Right lobe of liver (tissue), 6 donors: ENCODE results near the gene COQ8B. TPM values are rescaled to one million over a fixed set of nuclear protein-coding genes. Genes with fewer than 3 reads are reported as not detected.

Experiments used
- ATAC-seq, 4 donors: fragments of 200-7000 bp; cut with Tn5 transposase; one replicate each; pipeline ENCODE4 v1.9.1; 2020; ENCODE audit warnings: mild to moderate bottlenecking in 4 of 4, moderate library complexity in 4 of 4
- DNase-seq, 3 donors: peaks; one replicate each; pipeline ENCODE4 v3.0.0-alpha.2; 2020
- H3K27ac ChIP-seq, 3 donors: fragments of 200-600 bp; one replicate each; pipeline ENCODE4 v1.8.0; 2022
- H3K27me3 ChIP-seq, 2 donors: fragments of 200-600 bp; one replicate each; pipeline ENCODE4 v1.8.0; 2022
- H3K36me3 ChIP-seq, 4 donors: fragments of 200-600 bp; sonication (generic) in 1 of 4; one replicate each; pipeline versions ENCODE4 v1.5.1 to v1.8.0; 2017 to 2022; ENCODE audit warnings: control low read depth in 1 of 4
- H3K4me1 ChIP-seq, 4 donors: fragments of 200-600 bp; sonication (generic) in 1 of 4; one replicate each; pipeline versions ENCODE4 v1.5.1 to v1.8.0; 2017 to 2022; ENCODE audit warnings: control low read depth in 1 of 4
- H3K4me3 ChIP-seq, 3 donors: fragments of 200-600 bp; one replicate each; pipeline ENCODE4 v1.8.0; 2022
- H3K9me3 ChIP-seq, 4 donors: fragments of 200-600 bp; sonication (generic) in 1 of 4; one replicate each; pipeline versions ENCODE4 v1.5.1 to v1.8.0; 2017 to 2022; ENCODE audit warnings: control low read depth in 1 of 4
- POLR2A ChIP-seq: fragments of 450-650 bp; IDR thresholded peaks from one replicate; pipeline ENCODE4 v1.6.1; 2017; ENCODE audit warnings: antibody characterized with exemption, mild to moderate bottlenecking
- WGBS: methylation state at CpG from one replicate; pipeline ENCODE4 v1.1.6; 2018; ENCODE audit warnings: low coverage, low lambda C conversion rate; ENCODE audit not compliant: insufficient coverage; ENCODE audit errors: missing lambda C conversion rate; 5-methylcytosine and 5-hydroxymethylcytosine counted together
- intact Hi-C, 2 donors: fragments of 100-400 bp; cut with DNase I; formaldehyde crosslinking; loops; one replicate each; pipeline versions ENCODE4 v1.11.2 to v1.14.1; 2022
- total RNA-seq, 6 experiments: library from RNA; depleted of rRNA in 2 of 6; stranded (reverse); fragments of >200 nt in 2 of 6; fragmentation: NEBNext Ultra II Directional in 3 of 6; extraction: Animal tissue kit (Norgen Biotek cat#: 25700) in 3 of 6; gene quantifications; one replicate each; pipeline versions ENCODE4 v1.1.0 to v1.2.4, GENCODE V29; 2016 to 2023
- TF ChIP-seq, protein P1 (sequence below), 4 donors: fragments of 200-600 bp in 3 of 4; fragments of 450-650 bp in 1 of 4; IDR thresholded peaks; one replicate each; pipeline versions ENCODE4 v1.5.1 to v1.8.0; 2016 to 2022; ENCODE audit warnings: antibody characterized with exemption in 4 of 4, mild to moderate bottlenecking in 2 of 4
- donor health status: DM: no; HTN: yes; CAD: no.
- donor health status: DM: no; HTN: no; CAD: no.
- donor health status: DM: no; HTN: no; CAD: no.
- donor health status: DM: no; HTN: yes; CAD: no.
- donor health status: DM: no; HTN: yes; CAD: no.

The COQ8B gene
- total RNA-seq, 6 experiments from 2014 or later: 15.1 to 30.6 (median 25.6) TPM

DNA sequence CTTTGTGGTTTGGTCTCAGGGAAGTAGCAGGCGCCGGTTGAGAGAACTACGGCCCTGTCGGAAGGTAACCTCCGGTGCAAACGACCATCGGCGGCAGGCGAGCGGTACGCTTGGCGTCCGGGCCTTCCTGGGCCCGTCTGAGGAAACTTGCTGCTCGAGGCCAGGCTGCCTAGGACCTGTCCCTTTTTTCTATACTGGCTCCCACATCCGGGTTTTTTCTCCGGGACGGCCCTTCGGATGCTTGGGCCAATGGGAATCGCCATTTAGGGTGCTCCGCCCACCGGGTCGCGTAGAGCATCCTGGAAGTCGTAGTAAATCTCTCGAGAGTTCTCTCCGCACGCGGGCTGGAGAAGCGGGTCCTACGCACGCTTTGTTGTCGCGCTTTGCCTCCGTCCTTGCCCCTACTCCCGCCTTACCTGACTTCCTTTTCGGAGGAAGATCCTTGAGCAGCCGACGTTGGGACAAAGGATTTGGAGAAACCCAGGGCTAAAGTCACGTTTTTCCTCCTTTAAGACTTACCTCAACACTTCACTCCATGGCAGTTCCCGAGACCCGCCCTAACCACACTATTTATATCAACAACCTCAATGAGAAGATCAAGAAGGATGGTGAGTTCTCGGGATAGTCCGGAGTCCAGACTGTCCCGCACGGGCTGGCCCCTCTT, 34.3 kb upstream of the COQ8B start, which contains the start of gene SNRPA:
TSS of gene SNRPA (plus strand) at position 330 of the 664 bp plus-strand sequence. CDS start at position 536, 206 bp downstream.
- no peaks in the 10 kb centered on the region for H3K27me3 ChIP-seq
- ATAC-seq: peak; percentile 75 to 82 (median 78)
- peaks cover 0 to 47% (median 18%) of the 10 kb centered on the region in 4 donors for H3K4me1 ChIP-seq
- H3K9me3 ChIP-seq: no peaks in the 10 kb centered on the region
- peaks cover 0 to 6% (median under 1%) of the 10 kb centered on the region in 4 donors for H3K36me3 ChIP-seq
- peak within 1 kb of the TSS; percentile 89 to 92 (median 89) for H3K27ac ChIP-seq
- under 1% methylated on average over 31 of the region's 46 CpGs for WGBS
- H3K4me3 ChIP-seq: peak within 1 kb of the TSS; percentile 59 to 73 (median 66)
- peak; percentile 84 for TF ChIP-seq POLR2A
- TF ChIP-seq, protein P1, sequence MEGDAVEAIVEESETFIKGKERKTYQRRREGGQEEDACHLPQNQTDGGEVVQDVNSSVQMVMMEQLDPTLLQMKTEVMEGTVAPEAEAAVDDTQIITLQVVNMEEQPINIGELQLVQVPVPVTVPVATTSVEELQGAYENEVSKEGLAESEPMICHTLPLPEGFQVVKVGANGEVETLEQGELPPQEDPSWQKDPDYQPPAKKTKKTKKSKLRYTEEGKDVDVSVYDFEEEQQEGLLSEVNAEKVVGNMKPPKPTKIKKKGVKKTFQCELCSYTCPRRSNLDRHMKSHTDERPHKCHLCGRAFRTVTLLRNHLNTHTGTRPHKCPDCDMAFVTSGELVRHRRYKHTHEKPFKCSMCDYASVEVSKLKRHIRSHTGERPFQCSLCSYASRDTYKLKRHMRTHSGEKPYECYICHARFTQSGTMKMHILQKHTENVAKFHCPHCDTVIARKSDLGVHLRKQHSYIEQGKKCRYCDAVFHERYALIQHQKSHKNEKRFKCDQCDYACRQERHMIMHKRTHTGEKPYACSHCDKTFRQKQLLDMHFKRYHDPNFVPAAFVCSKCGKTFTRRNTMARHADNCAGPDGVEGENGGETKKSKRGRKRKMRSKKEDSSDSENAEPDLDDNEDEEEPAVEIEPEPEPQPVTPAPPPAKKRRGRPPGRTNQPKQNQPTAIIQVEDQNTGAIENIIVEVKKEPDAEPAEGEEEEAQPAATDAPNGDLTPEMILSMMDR (IDR thresholded peaks at IDR 0.05): no peak
- intact Hi-C loops: no loop called here
- peak; percentile 96 to 97 (median 97) for DNase-seq

GRCh38 chr19:40750058-40750873, 33.6 kb upstream of the COQ8B start, which contains the start of gene ACTMAP:
TSS of gene ACTMAP (minus strand) at chr19:40750477. CDS start at chr19:40749803, 674 bp downstream.
- H3K27ac ChIP-seq: peak within 1 kb of the TSS; percentile 89 to 92 (median 89)
- WGBS: under 1% methylated on average over 38 of the region's 43 CpGs
- intact Hi-C loops: no loop called here
- peaks cover 0 to 42% (median 14%) of the 10 kb centered on the region in 4 donors for H3K4me1 ChIP-seq
- no peaks in the 10 kb centered on the region for H3K27me3 ChIP-seq
- peak; percentile 99 to 100 (median 100) for DNase-seq
- peak; percentile 86 to 94 (median 90) for ATAC-seq
- TF ChIP-seq, protein P1 (IDR thresholded peaks at IDR 0.05): no peak
- TF ChIP-seq POLR2A: peak; percentile 59
- no peaks in the 10 kb centered on the region for H3K36me3 ChIP-seq
- H3K4me3 ChIP-seq: peak within 1 kb of the TSS; percentile 59 to 73 (median 66)
- H3K9me3 ChIP-seq: no peaks in the 10 kb centered on the region

DNA sequence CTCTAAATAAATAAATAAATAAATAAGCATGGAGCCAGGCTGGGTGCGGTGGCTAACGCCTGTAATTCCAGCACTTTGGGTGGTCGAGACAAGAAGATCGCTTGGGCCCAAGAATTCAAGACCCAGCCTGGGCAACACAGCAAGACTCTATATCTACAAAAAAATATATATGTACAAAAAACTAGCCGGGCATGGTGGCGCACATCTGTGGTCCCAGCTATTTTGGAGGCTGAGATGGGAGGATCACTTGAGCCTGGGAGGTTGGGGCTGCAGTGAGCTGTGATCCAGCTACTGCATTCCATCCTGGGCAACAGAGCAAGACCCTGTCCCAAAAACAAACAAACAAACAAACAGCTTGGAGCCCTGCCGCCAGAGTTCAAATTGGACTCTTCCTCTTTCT, 30.9 kb upstream of the COQ8B start:
- H3K9me3 ChIP-seq: no peaks in the 10 kb centered on the region
- no peaks in the 10 kb centered on the region for H3K27me3 ChIP-seq
- TF ChIP-seq, protein P1 (IDR thresholded peaks at IDR 0.05): no peak
- TF ChIP-seq POLR2A: no peak
- H3K27ac ChIP-seq: no peak overlapping the region
- H3K36me3 ChIP-seq: no peaks in the 10 kb centered on the region
- no peak overlapping the region for H3K4me3 ChIP-seq
- intact Hi-C loops: no loop called here
- peaks cover 0 to 17% (median 4%) of the 10 kb centered on the region in 4 donors for H3K4me1 ChIP-seq
- ATAC-seq (no peak), DNase-seq (no peak)
- WGBS: 95% methylated on average over 5 of the region's 7 CpGs

- H3K27ac ChIP-seq: no peak overlapping the region
- no peaks in the 10 kb centered on the region for H3K9me3 ChIP-seq
- no peak for TF ChIP-seq POLR2A
- TF ChIP-seq, protein P1 (IDR thresholded peaks at IDR 0.05): no peak
- intact Hi-C loops: no loop called here
- WGBS: 65% methylated on average over 5 of the region's 7 CpGs
- no peaks in the 10 kb centered on the region for H3K27me3 ChIP-seq
- H3K36me3 ChIP-seq: no peaks in the 10 kb centered on the region
- ATAC-seq: no peak
- no peak overlapping the region for H3K4me3 ChIP-seq
- peaks cover 0 to 21% (median 4%) of the 10 kb centered on the region in 4 donors for H3K4me1 ChIP-seq
- no peak for DNase-seq
Measured at GRCh38 chr19:40745402-40745780, 28.7 kb upstream of the COQ8B start.
